HG02678 (cell line): ENCODE results near the gene NOL3.

ENCODE experiments used
- ATAC-seq: cut with Tn5 transposase; IDR thresholded peaks from one replicate; pipeline ENCODE4 v1.9.1; 2021; ENCODE audit warnings: mild to moderate bottlenecking, moderate library complexity; ENCODE audit not compliant: unreplicated experiment

Gene NOL3

DNA sequence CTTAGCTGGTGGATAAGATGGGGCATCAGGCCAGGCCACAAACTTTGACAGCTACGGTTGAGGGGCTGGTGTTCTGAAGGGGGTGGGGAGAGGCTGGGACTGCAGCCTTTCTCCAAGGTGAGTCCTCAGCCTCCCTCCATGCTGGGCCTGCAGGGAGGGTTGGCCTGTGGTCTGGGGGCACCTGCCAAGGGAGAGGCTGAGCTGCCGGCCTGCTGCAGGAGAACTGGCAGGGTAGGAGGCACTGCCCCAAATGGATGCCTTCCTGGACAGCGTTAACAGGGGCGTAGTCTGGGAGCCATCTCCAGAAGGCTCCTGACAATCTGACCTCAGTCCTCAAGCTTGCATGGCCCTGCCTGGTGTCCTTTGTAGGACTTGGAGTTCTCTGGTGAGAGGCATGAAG, 33.7 kb downstream of the NOL3 start:
- no peak for ATAC-seq

DNA sequence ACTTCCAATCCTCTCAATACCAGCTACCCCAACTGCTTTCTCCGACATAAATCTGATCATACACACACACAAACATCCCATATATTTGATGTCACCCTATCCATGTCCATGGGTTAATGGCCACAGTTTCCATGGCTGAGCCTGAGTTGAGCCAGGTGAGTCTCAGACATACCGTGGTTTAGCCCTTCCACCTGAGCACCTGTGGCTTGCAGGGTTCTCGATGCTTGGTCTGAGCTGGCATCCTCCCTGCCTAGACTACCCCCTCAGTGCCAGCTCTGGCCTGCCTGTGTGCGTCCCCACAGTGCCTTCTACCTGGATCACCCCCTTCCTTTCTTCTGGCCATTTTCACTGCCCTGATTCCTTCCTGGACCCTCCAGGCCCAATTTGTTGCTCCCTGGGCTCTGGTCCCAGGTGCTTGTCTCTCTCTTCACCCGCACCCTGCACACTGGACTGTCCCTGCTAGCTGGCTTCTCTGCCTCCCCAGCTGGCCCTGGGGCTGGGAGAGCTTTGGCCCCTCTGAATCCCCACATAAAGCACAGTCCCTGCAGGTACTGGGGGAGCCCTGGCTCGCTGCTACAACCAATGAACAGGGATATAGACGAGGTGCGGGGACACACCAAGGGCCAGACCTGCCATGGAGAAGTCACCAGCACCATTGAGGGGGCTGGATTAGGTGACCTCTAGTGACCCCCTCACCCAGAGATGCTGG, 35.9 kb downstream of the NOL3 start:
- ATAC-seq: no peak

DNA sequence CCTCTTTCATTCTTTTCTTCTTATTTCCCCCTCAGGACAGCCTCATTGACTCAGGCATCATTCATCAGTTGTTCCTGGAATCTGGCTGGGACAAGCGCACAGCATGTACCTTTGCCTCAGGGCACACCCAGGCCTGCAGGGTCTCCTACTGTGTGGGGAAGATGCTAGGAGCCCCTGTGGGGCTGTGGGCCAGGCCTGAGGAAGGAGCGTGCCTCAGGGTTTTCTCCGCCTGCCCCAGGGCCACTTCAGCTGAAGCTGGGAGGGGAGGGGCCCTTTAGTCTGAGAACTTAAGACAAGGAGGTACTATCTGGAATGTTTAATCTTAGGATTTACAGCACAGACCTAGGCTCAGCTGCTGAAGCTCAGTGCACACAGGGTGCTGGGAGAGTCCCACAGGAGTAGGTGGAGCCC, 36.5 kb downstream of the NOL3 start:
- no peak for ATAC-seq

GRCh38 chr16:67207249-67208091, 37.1 kb downstream of the NOL3 start:
- no peak for ATAC-seq

DNA sequence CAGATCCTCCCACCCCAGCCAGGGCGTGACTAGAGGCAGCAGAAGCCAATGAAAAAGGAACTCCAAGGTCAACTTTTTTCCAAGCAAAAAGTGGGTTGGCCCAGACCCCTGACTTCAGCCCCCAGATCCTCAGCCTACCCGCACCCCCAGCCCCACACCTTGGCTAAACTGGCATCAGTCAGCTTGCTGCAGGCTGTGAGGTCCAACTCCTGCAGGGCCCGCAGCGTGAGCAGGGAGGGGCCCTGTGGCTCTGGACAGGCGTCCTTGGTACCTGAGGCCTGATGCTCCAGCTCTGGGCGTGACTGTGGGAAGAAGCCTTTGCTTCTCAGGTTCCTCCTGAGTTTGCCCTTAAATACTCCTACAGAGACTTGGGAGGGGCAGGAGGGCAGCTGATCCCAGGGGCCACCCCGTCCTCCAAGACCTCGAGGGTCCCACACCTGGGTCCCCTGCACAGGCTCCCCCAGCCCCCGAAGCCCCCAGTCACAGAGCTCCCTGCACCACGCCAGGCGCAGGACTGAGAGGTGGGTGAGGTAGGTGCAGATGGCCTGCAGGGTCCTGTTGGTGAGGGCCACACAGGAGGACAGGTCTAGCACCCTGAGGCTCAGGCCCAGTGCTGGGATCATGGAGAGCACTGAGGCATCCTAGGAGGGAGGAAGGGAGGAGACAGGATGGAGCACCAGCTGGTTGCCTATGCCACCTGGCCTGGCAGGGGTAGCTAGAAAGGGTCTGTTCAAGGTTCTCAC, 38.0 kb downstream of the NOL3 start:
- no peak for ATAC-seq

- no peak for ATAC-seq
Observed at GRCh38 chr16:67209565-67209964, 39.2 kb downstream of the NOL3 start.

DNA sequence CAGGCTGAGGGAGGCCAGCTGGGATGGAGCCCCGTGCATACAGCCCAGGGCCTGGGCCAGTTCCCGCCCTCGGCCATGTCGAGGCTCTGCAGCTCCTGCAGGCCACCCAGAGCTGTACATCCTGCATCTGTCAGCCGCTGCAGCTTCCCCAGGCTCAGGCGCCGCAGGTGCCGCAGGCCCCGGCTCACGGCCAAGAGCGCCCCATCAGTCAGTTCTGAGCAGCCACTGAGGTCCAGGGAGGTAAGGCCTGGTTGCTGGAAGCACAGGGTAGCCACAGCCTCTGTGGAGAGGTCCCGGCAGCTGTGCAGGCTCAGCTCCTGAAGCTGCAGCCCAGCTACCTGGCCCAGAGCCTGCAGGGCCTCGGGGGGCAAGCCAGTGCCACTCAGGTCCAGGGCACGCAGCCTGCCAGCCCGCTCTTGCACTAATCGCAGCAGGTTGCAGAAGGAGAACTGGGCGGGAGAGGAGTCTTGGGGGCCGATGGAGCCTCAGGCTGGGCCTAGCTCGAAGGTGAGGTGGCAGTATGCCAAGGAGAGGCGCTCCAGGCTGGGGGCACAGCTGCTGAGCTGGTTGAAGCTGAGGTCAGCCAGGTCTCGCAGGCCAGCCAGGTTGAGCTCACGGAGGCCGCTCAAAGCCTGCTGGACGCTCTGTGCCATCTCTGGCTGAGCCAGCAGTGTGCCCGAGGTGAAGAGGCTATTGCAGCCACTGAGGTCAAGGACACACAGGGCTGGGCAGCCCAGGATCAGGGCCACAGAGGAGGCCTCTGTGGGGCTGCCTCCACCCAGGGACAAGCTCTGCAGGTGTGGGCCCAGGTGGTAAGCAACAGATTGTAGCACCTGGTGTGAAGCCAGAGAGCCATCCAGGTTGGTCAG, 40.0 kb downstream of the NOL3 start:
- ATAC-seq: no peak

DNA sequence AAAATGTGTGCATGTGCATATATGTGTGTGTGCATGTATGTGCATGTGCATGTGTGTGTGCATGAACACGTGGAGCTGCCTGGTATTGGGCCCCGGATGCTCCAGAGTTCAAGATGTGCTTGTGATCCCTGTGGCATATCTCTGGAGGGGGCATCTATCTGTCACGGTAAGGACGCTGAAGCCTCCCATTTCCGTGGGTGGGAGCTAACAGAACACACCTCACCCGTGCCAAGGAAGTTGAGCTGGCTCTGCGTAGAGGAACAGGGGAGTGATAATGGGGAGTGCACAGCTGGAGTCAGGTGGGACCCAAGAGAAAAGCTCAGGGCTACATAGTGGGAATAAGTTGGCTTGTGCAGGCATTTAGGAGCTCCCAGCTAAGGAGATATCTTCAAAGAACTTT, 41.3 kb downstream of the NOL3 start:
- no peak for ATAC-seq

GRCh38 chr16:67212766-67213165, 42.4 kb downstream of the NOL3 start:
- ATAC-seq: no peak

DNA sequence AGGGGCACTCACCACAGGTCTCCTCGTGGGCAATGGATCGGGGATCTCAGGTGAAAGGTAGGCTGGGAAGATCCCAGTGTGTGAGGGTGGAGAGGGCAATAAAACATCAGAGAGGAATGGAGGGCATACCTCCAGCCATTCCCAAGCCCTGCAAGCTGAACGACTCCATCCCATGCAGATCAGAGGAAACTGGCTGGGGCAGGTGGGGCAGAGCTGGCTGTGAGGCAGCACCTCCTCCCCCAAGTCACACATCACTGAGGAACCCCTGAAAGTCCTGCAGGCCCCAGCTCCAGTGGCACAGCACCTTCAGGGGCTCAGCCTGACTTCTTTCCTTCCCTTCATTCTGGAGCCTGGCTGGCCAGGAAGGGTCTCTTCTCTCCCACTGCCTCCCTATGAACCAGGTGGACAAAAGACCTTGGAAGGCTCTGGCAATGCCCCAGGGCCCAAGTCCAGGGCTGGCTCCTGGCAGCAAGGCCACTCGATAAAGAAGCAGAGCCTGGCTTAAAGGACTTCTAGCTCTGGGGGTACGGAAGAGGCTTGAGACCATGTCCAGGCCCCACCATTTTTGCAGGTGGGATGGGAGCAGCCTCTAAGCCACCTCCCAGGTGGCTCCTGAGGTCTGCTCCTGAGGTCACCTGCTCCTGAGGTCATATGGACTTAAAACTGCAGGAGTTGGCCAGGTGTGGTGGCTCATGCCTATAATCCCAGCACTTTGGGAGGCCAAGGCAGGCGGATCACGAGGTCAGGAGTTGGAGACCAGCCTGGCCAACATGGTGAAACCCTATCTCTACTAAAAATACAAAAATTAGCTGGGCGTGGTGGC, 43.1 kb downstream of the NOL3 start:
- no peak for ATAC-seq

DNA sequence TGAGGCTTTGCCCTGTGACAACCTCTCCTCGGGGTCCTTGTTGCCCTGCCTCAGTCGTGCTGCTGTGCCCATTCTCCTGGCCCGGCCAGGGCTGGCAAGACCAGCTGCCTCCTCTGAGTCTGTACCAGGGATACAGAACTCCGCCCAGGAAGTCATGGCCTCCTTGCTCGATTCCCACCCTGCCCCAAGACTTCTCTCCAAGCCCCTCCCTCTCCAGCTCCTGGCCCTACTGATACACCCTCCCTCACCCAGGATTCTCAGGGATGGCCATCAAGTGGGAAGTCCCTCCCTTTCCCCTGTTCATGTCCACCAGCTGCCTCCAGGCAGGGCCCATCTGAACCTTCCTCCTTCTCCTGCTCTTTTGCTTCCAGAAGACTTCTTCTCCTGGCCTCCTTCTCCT, 45.4 kb downstream of the NOL3 start:
- no peak for ATAC-seq

GRCh38 chr16:67216612-67217490, 46.5 kb downstream of the NOL3 start:
- ATAC-seq: no peak

- ATAC-seq: no peak
Observed at GRCh38 chr16:67223992-67224391, 53.7 kb downstream of the NOL3 start.
